ENCODE results near the gene IZUMO1.
"Not testable (repeated sequence)": the region's sequence is repeated elsewhere in the genome, so short reads cannot be mapped to it uniquely, and the experiment has no call there.

Gene IZUMO1

GRCh38 chr19:48714759-48715675 lies 31.7 kb downstream of the IZUMO1 start:
- in situ Hi-C loops (cut with MboI; ENCODE audit: low sequenced_read_pairs): no loop called here

GRCh38 chr19:48713864-48714755 lies 32.6 kb downstream of the IZUMO1 start:
- in situ Hi-C loops (cut with MboI; ENCODE audit: low sequenced_read_pairs): no loop called here

DNA sequence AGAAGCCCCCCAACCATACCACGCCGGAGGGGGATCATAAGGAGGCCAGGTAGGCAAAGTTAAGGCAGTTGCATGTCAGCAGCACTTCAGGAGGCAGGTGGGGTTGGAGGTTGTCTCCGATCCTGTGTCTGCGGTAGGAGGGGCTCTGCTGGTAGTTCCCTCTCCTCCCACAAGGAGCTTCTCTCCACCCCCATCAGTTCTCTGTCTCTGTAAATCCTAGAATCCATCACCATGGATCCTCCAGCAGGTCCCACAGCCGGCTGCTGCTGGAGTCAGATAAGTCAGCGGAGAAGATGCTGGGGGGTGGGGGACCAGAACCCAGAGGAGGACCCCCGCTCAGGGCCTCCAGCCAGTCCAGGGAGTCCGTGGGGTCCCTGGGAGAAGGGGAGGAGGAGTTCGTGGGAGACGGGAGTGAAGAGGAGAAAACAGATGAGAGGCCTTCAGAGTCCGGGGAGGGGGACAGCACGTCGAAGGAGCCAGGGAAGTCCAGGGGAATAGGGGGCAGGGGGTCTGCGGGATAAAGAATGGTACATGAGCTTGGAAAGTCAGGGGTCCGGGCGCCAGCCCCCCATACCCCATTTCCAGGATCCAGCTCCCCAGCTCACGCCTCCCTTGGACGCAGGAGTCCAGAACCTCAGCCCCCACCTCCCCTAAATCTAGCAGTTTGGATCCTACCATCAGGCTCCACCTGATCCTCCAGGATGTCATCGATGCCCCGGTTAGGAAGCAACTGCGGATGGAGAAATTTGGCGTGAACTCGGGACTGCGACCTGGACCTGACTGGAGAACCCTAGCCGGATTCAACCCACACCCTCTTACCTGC lies 33.5 kb downstream of the IZUMO1 start:
- in situ Hi-C loops (cut with MboI; ENCODE audit: low sequenced_read_pairs): no loop called here

DNA sequence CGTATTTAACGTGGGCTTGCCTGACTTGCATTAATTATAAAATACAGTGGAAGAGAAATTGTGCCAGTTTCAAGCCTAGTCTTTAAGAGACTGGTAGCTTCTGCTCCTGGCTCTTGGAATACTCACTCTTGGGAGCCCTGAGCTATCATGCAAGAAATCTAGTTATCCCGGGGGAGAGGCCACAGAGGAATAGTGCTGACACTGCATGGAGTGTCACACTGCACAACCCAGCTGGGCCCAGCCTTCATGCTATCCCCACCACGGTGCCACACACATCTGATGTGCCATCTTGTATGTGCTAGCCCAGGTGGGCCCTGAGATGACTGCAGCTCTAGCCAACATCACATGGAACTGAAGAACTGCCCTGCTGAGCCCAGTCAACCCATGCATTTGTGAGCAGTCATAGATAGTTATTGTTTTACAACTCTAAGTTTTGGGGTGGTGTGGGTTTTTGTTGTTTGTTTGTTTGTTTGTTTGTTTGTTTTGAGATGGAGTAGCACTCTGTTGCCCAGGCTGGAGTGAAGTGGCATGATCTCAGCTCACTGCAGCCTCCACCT lies 35.5 kb downstream of the IZUMO1 start:
- in situ Hi-C loops (cut with MboI; ENCODE audit: low sequenced_read_pairs): no loop called here

DNA sequence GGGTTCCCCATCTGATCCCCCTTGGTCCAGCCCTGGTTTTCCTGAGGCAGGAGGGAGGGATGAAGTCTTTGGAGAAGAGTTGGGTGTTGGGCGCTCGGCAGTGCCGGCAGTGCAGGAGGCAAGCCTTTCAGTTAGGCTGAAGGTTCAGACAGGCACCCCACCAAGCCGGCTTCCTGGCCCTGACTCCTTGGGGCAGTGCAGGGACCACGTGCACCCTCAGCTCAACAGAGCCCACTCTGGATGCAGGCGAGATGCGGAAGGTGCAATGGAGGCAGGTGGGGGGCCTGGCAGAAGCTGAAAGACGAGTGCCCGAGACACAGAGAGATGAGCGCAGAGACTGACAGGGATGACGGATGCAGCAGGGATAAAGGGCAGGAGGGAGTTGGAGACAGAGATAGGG lies 38.2 kb downstream of the IZUMO1 start:
- in situ Hi-C loops (cut with MboI; ENCODE audit: low sequenced_read_pairs): no loop called here

DNA sequence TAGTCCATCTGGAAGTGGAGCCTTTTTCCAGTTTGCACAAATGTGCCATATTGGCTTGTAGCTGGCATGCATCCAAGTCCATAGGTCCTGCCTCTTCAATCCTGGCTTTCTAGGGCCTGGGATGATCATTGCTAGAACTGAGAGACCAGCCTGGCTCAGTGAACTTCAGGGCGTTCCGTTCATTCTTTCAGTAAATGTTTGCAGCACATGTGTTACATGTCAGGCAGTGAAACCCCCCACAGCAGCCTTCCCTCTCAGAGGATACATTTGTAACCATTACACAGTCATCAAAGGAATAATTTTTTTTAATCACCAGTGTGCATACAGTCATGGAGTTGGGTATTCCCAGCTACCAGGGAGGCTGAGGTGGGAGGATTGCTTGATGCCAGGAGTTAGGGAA lies 41.3 kb downstream of the IZUMO1 start:
- in situ Hi-C loops (cut with MboI; ENCODE audit: low sequenced_read_pairs): no loop called here

- in situ Hi-C loops (cut with MboI; ENCODE audit: low sequenced_read_pairs): no loop called here
Measured at GRCh38 chr19:48703316-48703715, 43.4 kb downstream of the IZUMO1 start.

DNA sequence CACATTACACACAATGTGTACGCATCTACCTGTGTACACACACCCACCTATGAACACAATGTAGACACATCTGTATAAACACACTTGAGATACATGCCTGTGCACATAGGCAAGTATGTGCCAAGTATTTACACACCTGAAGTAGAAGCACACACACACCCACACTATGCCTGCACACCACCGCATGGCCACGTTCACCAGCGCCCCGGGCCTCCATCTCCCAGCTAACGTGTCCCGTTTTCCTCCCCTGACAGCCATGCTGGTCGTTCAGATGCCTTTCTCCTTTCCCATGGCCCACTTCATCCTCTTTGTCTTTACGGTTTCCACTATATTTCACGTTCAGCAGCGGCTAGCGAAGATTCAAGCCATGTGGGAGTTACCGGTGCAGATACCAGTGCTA lies 44.0 kb downstream of the IZUMO1 start:
- in situ Hi-C loops (cut with MboI; ENCODE audit: low sequenced_read_pairs): no loop called here

- in situ Hi-C loops (cut with MboI; ENCODE audit: low sequenced_read_pairs): no loop called here
Measured at GRCh38 chr19:48698046-48698445, 48.7 kb downstream of the IZUMO1 start.

GRCh38 chr19:48696353-48697010 lies 50.2 kb downstream of the IZUMO1 start:
- in situ Hi-C loops (cut with MboI; ENCODE audit: low sequenced_read_pairs): no loop called here

- in situ Hi-C loops (cut with MboI; ENCODE audit: low sequenced_read_pairs): no loop called here
Measured at GRCh38 chr19:48695743-48696352, 50.9 kb downstream of the IZUMO1 start, which contains the start of gene FUT2. FUT2 (plus strand) TSS chr19:48695971; CDS start chr19:48702957, 6,986 bp downstream.

- in situ Hi-C loops (cut with MboI; ENCODE audit: low sequenced_read_pairs): not testable (repeated sequence)
Measured at GRCh38 chr19:48693629-48694028, 53.1 kb downstream of the IZUMO1 start.
